WI38 (cell line): ENCODE data around the gene APC.

Source experiments
- H3K4me3 ChIP-seq: 2 replicates; pipeline ENCODE4 v1.5.1; 2011; ENCODE audit warnings: low read depth, mild to moderate bottlenecking, control low read depth, low read length
- TF ChIP-seq, protein P1 (sequence below): IDR thresholded peaks from 2 replicates; pipeline ENCODE4 v1.5.1; 2012; ENCODE audit warnings: low read depth, mild to moderate bottlenecking, control low read depth, low read length

The APC gene

DNA sequence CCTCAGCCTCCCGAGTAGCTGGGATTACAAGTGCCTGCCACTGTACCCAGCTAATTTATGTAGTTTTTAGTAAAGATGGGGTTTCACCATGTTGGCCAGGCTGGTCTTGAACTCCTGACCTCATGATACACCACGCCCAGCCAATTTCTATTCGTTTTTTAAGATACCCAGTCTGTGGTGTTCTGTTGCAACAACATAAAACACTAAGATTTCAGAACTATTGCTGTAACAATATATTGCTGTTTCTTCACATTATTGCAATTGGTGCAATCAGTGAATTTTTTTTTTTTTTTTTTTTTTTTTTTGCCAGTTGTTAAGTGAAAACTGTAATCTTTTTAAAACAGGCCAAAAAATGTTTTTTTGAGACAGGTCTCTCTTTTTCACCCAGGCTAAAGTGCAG is 133.3 kb downstream of the APC start:
- TF ChIP-seq, protein P1, sequence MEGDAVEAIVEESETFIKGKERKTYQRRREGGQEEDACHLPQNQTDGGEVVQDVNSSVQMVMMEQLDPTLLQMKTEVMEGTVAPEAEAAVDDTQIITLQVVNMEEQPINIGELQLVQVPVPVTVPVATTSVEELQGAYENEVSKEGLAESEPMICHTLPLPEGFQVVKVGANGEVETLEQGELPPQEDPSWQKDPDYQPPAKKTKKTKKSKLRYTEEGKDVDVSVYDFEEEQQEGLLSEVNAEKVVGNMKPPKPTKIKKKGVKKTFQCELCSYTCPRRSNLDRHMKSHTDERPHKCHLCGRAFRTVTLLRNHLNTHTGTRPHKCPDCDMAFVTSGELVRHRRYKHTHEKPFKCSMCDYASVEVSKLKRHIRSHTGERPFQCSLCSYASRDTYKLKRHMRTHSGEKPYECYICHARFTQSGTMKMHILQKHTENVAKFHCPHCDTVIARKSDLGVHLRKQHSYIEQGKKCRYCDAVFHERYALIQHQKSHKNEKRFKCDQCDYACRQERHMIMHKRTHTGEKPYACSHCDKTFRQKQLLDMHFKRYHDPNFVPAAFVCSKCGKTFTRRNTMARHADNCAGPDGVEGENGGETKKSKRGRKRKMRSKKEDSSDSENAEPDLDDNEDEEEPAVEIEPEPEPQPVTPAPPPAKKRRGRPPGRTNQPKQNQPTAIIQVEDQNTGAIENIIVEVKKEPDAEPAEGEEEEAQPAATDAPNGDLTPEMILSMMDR: no peak

DNA sequence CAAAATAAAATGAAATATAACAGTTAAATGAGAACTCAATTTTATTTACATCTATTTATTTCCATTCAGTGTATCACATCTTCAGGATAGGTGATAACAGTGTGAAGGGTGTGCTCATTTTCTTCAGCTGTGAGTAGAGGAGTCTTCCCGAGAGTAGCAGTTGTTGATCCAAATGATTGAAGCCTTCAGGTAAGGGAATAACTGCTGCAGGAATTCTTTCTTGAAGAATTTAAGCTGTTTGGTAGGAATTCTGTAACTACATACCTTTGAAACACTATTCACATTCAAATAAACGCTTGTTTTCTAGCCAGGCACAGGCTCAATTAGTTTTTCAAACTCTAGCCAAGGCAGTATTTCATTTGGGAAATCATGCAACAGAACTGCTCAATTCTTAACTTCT is 138.7 kb downstream of the APC start:
- TF ChIP-seq, protein P1: no peak
- H3K4me3 ChIP-seq: no peak overlapping the region

More for the DNA sequence above, 133.3 kb downstream of the APC start:
- no peak overlapping the region for H3K4me3 ChIP-seq

DNA sequence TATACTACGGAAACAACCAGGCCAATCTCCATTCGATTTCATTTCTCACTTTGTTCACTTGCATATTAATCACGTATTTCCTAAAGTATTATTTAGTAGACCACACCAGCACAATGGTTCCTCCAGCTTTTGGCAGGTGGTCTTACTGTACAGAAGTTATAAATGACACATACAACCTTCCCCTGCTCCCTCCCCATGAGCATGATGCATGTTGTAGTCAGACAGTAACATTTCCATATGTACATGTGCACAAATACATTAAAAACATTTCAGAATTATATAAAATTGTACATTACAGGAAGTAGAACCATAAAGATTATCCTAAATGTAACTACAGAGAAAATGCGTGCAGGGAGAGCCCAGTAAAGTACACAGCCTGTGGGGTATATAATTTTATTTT is 140.4 kb downstream of the APC start:
- H3K4me3 ChIP-seq: no peak overlapping the region
- TF ChIP-seq, protein P1: no peak

DNA sequence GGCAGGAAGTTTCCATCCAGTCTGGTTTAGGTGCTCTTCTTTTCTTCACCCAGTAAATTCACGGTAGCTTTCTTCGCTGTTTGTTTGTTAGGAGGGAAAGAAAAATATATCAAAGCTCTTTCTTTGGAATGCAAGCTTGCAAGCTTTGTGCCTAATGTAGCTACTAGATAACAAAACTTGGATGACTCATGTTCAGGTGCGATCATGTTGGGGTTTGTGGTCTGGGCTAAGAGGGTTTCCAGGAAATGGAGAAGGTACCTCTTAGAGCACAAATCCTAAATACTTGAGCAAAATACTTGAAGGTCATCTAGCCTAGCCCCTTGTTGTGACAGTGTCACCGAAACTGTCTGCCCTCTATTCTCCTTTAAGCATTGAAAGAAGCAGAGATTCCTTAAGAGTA is 141.1 kb downstream of the APC start:
- TF ChIP-seq, protein P1: no peak
- no peak overlapping the region for H3K4me3 ChIP-seq

DNA sequence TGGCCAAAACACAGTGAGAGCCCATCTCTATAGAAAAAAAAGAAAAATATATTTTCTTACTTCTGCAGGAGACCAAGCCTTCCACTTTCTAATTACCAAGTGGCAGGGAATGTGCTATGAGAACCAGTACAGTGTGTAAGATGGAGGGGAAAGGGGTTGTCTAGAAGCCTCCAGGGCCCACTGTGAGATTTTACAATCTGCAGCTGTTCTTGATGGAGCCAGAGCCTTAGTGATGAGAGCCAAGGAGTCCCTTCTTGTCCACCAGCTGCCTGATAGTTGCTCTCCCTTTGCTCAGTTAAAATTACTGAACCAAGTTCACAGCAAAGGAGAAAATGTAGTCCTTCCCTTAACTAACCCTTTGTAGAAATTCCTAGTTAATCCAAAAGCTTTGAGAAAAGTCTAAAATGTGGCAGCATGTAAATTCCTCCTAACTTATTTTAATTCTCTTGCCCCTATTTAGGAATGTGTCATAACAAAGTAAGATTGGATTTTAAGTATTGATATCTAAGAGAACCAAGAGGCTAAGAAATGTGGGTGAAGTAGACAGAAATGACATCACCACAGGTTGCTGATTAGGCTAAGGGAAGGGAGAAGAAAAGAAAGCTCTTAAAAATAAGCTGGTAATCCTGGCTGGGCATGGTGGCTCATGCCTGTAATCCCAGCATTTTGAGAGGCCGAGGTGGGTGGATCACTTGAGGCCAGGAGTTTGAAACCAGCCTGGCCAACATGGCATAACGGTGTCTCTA is 142.7 kb downstream of the APC start:
- TF ChIP-seq, protein P1: no peak
- no peak overlapping the region for H3K4me3 ChIP-seq

DNA sequence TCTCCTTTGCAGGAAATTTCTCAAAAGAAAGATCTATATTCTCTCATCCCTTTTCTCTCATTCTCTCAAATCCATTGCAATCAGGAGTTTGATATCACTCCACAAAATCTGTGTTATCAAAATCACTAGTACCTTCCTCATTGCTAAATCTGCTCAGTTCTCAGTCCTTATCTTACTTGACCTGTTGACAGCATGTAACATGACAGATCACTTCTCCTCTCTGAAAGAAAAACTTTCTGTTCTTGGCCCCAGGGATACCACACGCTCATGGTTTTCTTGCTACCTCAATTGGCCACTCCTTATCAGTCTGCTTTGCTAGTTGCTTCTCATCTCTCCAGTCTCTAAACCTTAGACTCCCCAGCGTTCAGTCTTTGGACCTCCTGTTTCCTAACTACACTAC is 145.5 kb downstream of the APC start:
- TF ChIP-seq, protein P1: no peak
- no peak overlapping the region for H3K4me3 ChIP-seq

DNA sequence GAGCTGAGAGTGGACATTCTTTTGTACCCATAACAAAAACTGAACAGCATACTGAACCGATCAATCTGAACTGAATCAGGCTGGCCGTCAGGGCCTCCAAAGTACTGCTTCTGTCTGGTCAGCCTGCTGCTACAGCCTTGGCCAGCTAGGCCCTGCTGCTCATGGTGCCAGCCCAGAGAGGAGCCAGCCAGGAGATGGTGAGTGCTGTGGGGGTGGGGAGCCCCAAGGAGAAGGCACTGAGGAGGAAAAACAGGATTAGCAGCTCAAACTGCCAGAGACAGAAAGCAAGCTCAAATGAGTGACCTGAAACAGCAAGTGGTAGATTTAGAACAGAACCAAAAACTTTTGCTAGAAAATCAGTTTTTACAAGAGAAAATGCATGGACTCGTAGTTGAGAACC is 147.3 kb downstream of the APC start:
- no peak overlapping the region for H3K4me3 ChIP-seq
- TF ChIP-seq, protein P1: no peak
